KMS-11 (cell line): ENCODE results near the gene MRTFA.

Source experiments
- H2AFZ ChIP-seq: fragments of 200-600 bp; sonication (generic); 2 replicates; pipeline ENCODE4 v1.6.1; 2016; ENCODE audit warnings: antibody characterized with exemption, mixed run types, low read depth
- H3K27ac ChIP-seq: fragments of 200-600 bp; sonication (generic); 2 replicates; pipeline ENCODE4 v1.6.1; 2016; ENCODE audit warnings: mild to moderate bottlenecking, mixed run types
- H3K27me3 ChIP-seq: fragments of 200-600 bp; sonication (generic); 2 replicates; pipeline ENCODE4 v1.6.1; 2017; ENCODE audit warnings: mild to moderate bottlenecking, low read depth, mixed run types, moderate library complexity; ENCODE audit not compliant: insufficient read depth
- H3K36me3 ChIP-seq: fragments of 200-600 bp; sonication (generic); 2 replicates; pipeline ENCODE4 v1.6.1; 2017; ENCODE audit warnings: mild to moderate bottlenecking, mixed run types; ENCODE audit not compliant: insufficient read depth
- H3K4me1 ChIP-seq: fragments of 200-600 bp; sonication (generic); 2 replicates; pipeline ENCODE4 v1.6.1; 2016; ENCODE audit warnings: mild to moderate bottlenecking, low read depth, mixed run types; ENCODE audit not compliant: poor library complexity, severe bottlenecking
- H3K4me2 ChIP-seq: fragments of 200-600 bp; sonication (generic); 2 replicates; pipeline ENCODE4 v1.7.0; 2016; ENCODE audit warnings: mild to moderate bottlenecking, mixed run types
- H3K4me3 ChIP-seq: fragments of 200-600 bp; sonication (generic); IDR thresholded peaks from 2 replicates; pipeline ENCODE4 v1.6.1; 2017; ENCODE audit warnings: low read depth, low read length, mixed read lengths; ENCODE audit not compliant: insufficient read depth
- H3K79me2 ChIP-seq: fragments of 200-600 bp; sonication (generic); 2 replicates; pipeline ENCODE4 v1.6.1; 2016; ENCODE audit warnings: low read depth, mixed run types; ENCODE audit not compliant: insufficient read depth
- H3K9ac ChIP-seq: fragments of 200-600 bp; sonication (generic); 2 replicates; pipeline ENCODE4 v1.6.1; 2016; ENCODE audit warnings: mild to moderate bottlenecking, mixed run types
- H4K20me1 ChIP-seq: fragments of 200-600 bp; sonication (generic); 2 replicates; pipeline ENCODE4 v1.6.1; 2016; ENCODE audit warnings: mild to moderate bottlenecking, mixed run types; ENCODE audit not compliant: insufficient read depth
- TF ChIP-seq, protein P1 (sequence below): fragments of 200-600 bp; sonication (generic); conservative IDR thresholded peaks from 2 replicates; pipeline ENCODE4 v1.6.1; 2017; ENCODE audit warnings: low read depth, mild to moderate bottlenecking, antibody characterized with exemption, low read length, moderate library complexity, mixed read lengths

MRTFA gene

DNA sequence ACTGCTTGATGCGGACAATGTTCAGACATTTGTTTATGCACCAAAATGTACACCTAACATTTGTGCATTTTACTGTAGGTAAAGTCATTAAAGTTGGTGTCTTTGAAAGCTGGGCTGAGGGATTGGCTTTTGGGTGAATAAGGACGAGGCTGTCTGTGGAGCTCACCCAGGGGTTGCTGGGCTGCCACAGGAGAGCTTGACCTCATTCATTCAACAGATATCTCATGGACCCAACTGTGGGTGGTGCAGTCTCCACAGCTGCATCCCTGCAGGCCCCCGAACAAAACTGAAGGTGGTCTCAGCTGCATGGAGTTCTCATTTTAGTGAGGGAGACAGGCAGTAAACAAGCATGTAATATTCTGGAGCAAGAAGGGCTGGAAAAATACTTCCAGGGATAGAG, 233.4 kb downstream of the MRTFA start:
- H3K4me1 ChIP-seq, result no peaks in the 10 kb centered on the region
- H3K36me3 ChIP-seq, result no peaks in the 10 kb centered on the region
- no peaks in the 10 kb centered on the region for H3K79me2 ChIP-seq
- no peak overlapping the region for H2AFZ ChIP-seq
- H4K20me1 ChIP-seq, result no peaks in the 10 kb centered on the region
- no peak overlapping the region for H3K4me2 ChIP-seq
- TF ChIP-seq, protein P1, sequence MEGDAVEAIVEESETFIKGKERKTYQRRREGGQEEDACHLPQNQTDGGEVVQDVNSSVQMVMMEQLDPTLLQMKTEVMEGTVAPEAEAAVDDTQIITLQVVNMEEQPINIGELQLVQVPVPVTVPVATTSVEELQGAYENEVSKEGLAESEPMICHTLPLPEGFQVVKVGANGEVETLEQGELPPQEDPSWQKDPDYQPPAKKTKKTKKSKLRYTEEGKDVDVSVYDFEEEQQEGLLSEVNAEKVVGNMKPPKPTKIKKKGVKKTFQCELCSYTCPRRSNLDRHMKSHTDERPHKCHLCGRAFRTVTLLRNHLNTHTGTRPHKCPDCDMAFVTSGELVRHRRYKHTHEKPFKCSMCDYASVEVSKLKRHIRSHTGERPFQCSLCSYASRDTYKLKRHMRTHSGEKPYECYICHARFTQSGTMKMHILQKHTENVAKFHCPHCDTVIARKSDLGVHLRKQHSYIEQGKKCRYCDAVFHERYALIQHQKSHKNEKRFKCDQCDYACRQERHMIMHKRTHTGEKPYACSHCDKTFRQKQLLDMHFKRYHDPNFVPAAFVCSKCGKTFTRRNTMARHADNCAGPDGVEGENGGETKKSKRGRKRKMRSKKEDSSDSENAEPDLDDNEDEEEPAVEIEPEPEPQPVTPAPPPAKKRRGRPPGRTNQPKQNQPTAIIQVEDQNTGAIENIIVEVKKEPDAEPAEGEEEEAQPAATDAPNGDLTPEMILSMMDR, result no peak
- no peak overlapping the region for H3K4me3 ChIP-seq
- no peaks in the 10 kb centered on the region for H3K27me3 ChIP-seq
- no peak overlapping the region for H3K9ac ChIP-seq
- H3K27ac ChIP-seq, result no peak overlapping the region

DNA sequence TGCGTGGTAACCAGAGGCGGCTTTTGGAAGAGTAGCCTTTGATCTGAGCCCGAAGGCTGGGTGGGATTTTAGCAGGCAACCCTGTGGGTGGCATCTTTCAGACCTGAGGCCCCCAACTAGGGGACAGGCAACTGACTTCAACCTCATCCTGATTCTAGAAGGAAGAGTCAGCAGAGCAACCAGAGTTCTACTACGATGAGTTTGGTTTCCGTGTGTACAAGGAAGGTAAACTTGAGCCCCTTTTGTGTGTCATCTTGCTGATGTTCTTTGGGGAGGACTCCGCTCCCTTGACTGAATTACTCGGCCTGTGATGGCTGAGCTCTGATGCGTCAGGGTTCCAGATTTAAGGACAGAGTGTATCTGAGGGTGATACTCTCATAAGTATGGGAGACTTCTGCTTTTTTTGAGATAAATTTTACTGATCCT, 234.5 kb downstream of the MRTFA start:
- Histone ChIP-seq H3K4me1 (no peaks in the 10 kb centered on the region), H3K27ac (no peak overlapping the region), H3K4me3 (no peak overlapping the region), H3K27me3 (no peaks in the 10 kb centered on the region), H3K79me2 (no peaks in the 10 kb centered on the region), H3K9ac (no peak overlapping the region), H2AFZ (no peak overlapping the region), H3K4me2 (no peak overlapping the region), H3K36me3 (no peaks in the 10 kb centered on the region), H4K20me1 (no peaks in the 10 kb centered on the region)
- TF ChIP-seq, protein P1, result no peak

DNA sequence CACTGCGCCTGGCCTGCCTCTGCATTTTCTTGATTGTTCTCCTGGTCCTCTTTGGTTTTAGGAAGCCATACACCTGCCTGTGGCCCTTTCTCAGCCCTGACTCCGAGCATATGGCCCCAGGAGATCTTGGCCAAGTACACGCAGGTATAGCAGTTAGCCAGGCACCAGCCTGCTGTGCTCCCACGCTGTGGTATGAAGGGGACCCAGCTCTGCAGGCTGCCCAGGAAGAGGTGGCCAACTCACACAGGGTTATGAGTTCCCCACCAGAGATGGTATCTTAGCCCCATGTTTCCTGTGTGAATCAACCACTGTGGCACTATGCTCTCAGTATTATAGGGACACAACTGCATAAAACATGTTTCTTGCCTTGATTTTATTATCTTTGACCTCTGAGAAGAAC, 235.0 kb downstream of the MRTFA start:
- Histone ChIP-seq H3K79me2 (no peaks in the 10 kb centered on the region), H3K36me3 (no peaks in the 10 kb centered on the region), H3K9ac (no peak overlapping the region), H4K20me1 (no peaks in the 10 kb centered on the region), H3K4me3 (no peak overlapping the region), H3K27ac (no peak overlapping the region), H3K4me1 (no peaks in the 10 kb centered on the region), H2AFZ (no peak overlapping the region), H3K4me2 (no peak overlapping the region), H3K27me3 (no peaks in the 10 kb centered on the region)
- TF ChIP-seq, protein P1, result no peak

DNA sequence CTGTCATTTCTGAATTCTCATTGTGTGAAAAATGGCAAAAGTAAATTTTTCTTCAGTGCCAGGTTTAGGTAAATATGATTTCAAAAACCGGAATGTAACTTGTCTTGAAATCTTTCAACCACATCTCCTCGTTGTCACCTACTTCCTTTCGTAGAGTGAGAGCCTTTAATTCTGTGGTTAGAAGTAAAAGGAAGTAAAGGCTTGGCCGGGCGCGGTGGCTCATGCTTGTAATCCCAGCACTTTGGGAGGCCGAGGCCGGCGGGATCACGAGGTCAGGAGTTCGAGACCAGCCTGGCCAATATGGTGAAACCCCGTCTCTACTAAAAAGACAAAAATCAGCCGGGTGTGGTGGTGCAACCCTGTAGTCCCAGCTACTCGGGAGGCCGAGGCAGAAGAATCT, 236.4 kb downstream of the MRTFA start:
- no peak overlapping the region for H3K9ac ChIP-seq
- no peaks in the 10 kb centered on the region for H3K27me3 ChIP-seq
- H3K79me2 ChIP-seq, result no peaks in the 10 kb centered on the region
- no peak overlapping the region for H3K27ac ChIP-seq
- H3K4me2 ChIP-seq, result no peak overlapping the region
- H3K4me1 ChIP-seq, result no peaks in the 10 kb centered on the region
- no peak overlapping the region for H3K4me3 ChIP-seq
- no peaks in the 10 kb centered on the region for H4K20me1 ChIP-seq
- TF ChIP-seq, protein P1, result no peak
- no peaks in the 10 kb centered on the region for H3K36me3 ChIP-seq
- no peak overlapping the region for H2AFZ ChIP-seq
